Loucy (cell line): ENCODE data around the gene CACNA2D1.

Source experiments
- H2AFZ ChIP-seq: fragments of 200-600 bp; sonication (generic); 2 replicates; pipeline ENCODE4 v1.6.0; 2016; ENCODE audit warnings: antibody characterized with exemption, mild to moderate bottlenecking, low read length, moderate library complexity
- H3F3A ChIP-seq: fragments of 200-600 bp; 2 replicates; pipeline ENCODE4 v1.6.0; 2016; ENCODE audit warnings: antibody characterized with exemption, low read depth, mild to moderate bottlenecking
- H3K27me3 ChIP-seq: fragments of 200-600 bp; sonication (generic); 2 replicates; pipeline ENCODE4 v1.6.1; 2014; ENCODE audit warnings: low read length, mild to moderate bottlenecking; ENCODE audit not compliant: insufficient read depth, poor library complexity, severe bottlenecking
- H3K36me3 ChIP-seq: fragments of 200-600 bp; sonication (generic); 2 replicates; pipeline ENCODE4 v1.6.1; 2016; ENCODE audit warnings: low read length; ENCODE audit not compliant: insufficient read depth
- H3K4me1 ChIP-seq: fragments of 200-600 bp; sonication (generic); 2 replicates; pipeline ENCODE4 v1.5.1; 2014; ENCODE audit warnings: low read length, mild to moderate bottlenecking; ENCODE audit not compliant: insufficient read depth, poor library complexity, severe bottlenecking
- H3K4me2 ChIP-seq: fragments of 200-600 bp; sonication (generic); 2 replicates; pipeline ENCODE4 v1.6.0; 2014; ENCODE audit warnings: antibody characterized with exemption, low read length, low read depth, mild to moderate bottlenecking; ENCODE audit not compliant: poor library complexity, severe bottlenecking
- H3K4me3 ChIP-seq: fragments of 200-600 bp; sonication (generic); 2 replicates; pipeline ENCODE4 v1.5.1; 2014; ENCODE audit warnings: low read length, mild to moderate bottlenecking, mixed read lengths; ENCODE audit not compliant: poor library complexity, severe bottlenecking
- H3K79me2 ChIP-seq: fragments of 200-600 bp; sonication (generic); 2 replicates; pipeline ENCODE4 v1.6.1; 2014; ENCODE audit warnings: low read length; ENCODE audit not compliant: insufficient read depth
- H3K9ac ChIP-seq: fragments of 200-600 bp; sonication (generic); 2 replicates; pipeline ENCODE4 v1.6.0; 2014; ENCODE audit warnings: mild to moderate bottlenecking, low read depth, low read length, moderate library complexity; ENCODE audit not compliant: poor library complexity, severe bottlenecking
- H3K9me2 ChIP-seq: fragments of 200-600 bp; sonication (generic); replicated peaks from 2 replicates; pipeline ENCODE4 v1.6.1; 2016; ENCODE audit warnings: low read depth, low read length, mixed read lengths
- H3K9me3 ChIP-seq: fragments of 200-600 bp; sonication (generic); 2 replicates; pipeline ENCODE4 v1.6.1; 2014; ENCODE audit warnings: mild to moderate bottlenecking, antibody characterized with exemption, low read length, low read depth; ENCODE audit not compliant: insufficient read depth
- H4K20me1 ChIP-seq: fragments of 200-600 bp; sonication (generic); 2 replicates; pipeline ENCODE4 v1.6.0; 2014; ENCODE audit warnings: antibody characterized with exemption, low read length, mild to moderate bottlenecking; ENCODE audit not compliant: insufficient read depth, poor library complexity, severe bottlenecking
- EZH2phosphoT487 ChIP-seq: fragments of 200-600 bp; IDR thresholded peaks from 2 replicates; pipeline ENCODE4 v1.6.1; 2018; ENCODE audit warnings: antibody characterized with exemption, mild to moderate bottlenecking, moderate library complexity, borderline replicate concordance
- TF ChIP-seq, protein P1 (sequence below): fragments of 200-600 bp; sonication (generic); conservative IDR thresholded peaks from 2 replicates; pipeline ENCODE4 v1.5.1; 2014; ENCODE audit warnings: mild to moderate bottlenecking, antibody characterized with exemption, low read length

The CACNA2D1 gene

GRCh38 chr7:82359426-82359825 is 84.2 kb downstream of the CACNA2D1 start:
- Histone ChIP-seq H3K27me3 (no peaks in the 10 kb centered on the region), H3K9me3 (no peaks in the 10 kb centered on the region), H3K9ac (no peak overlapping the region), H3K9me2 (no peaks in the 10 kb centered on the region), H3F3A (no peaks in the 10 kb centered on the region), H3K4me3 (no peak overlapping the region), H4K20me1 (no peaks in the 10 kb centered on the region), H3K79me2 (no peaks in the 10 kb centered on the region), H3K4me2 (no peak overlapping the region), H3K36me3 (no peaks in the 10 kb centered on the region), H3K4me1 (no peaks in the 10 kb centered on the region), H2AFZ (no peak overlapping the region)
- no peak for TF ChIP-seq EZH2phosphoT487
- TF ChIP-seq, protein P1, sequence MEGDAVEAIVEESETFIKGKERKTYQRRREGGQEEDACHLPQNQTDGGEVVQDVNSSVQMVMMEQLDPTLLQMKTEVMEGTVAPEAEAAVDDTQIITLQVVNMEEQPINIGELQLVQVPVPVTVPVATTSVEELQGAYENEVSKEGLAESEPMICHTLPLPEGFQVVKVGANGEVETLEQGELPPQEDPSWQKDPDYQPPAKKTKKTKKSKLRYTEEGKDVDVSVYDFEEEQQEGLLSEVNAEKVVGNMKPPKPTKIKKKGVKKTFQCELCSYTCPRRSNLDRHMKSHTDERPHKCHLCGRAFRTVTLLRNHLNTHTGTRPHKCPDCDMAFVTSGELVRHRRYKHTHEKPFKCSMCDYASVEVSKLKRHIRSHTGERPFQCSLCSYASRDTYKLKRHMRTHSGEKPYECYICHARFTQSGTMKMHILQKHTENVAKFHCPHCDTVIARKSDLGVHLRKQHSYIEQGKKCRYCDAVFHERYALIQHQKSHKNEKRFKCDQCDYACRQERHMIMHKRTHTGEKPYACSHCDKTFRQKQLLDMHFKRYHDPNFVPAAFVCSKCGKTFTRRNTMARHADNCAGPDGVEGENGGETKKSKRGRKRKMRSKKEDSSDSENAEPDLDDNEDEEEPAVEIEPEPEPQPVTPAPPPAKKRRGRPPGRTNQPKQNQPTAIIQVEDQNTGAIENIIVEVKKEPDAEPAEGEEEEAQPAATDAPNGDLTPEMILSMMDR, result no peak

GRCh38 chr7:82358923-82359322 is 84.7 kb downstream of the CACNA2D1 start:
- Histone ChIP-seq H3K9me2 (no peaks in the 10 kb centered on the region), H3K4me2 (no peak overlapping the region), H2AFZ (no peak overlapping the region), H3K9me3 (no peaks in the 10 kb centered on the region), H3K79me2 (no peaks in the 10 kb centered on the region), H3K27me3 (no peaks in the 10 kb centered on the region), H3K36me3 (no peaks in the 10 kb centered on the region), H3F3A (no peaks in the 10 kb centered on the region), H3K4me3 (no peak overlapping the region), H3K9ac (no peak overlapping the region), H3K4me1 (no peaks in the 10 kb centered on the region), H4K20me1 (no peaks in the 10 kb centered on the region)
- TF ChIP-seq EZH2phosphoT487, result no peak
- TF ChIP-seq, protein P1, result no peak

GRCh38 chr7:82358009-82358578 is 85.5 kb downstream of the CACNA2D1 start:
- no peak overlapping the region for H3K4me2 ChIP-seq
- no peaks in the 10 kb centered on the region for H3K79me2 ChIP-seq
- H3K9me3 ChIP-seq, result no peaks in the 10 kb centered on the region
- H3K4me3 ChIP-seq, result no peak overlapping the region
- no peaks in the 10 kb centered on the region for H3K36me3 ChIP-seq
- TF ChIP-seq, protein P1, result no peak
- TF ChIP-seq EZH2phosphoT487, result no peak
- no peaks in the 10 kb centered on the region for H3K27me3 ChIP-seq
- H2AFZ ChIP-seq, result no peak overlapping the region
- H3K4me1 ChIP-seq, result no peaks in the 10 kb centered on the region
- no peaks in the 10 kb centered on the region for H3K9me2 ChIP-seq
- H3F3A ChIP-seq, result no peaks in the 10 kb centered on the region
- no peak overlapping the region for H3K9ac ChIP-seq
- H4K20me1 ChIP-seq, result no peaks in the 10 kb centered on the region
